ENCODE data around the gene SULT1E1.
A peak's percentile ranks its signal among the peaks of the same experiment; 100 is the strongest.

Gene SULT1E1

GRCh38 chr4:69799337-69799736 is 60.6 kb downstream of the SULT1E1 start:
- TF ChIP-seq GLIS3 (CRISPR knock-in tag; IDR thresholded peaks at IDR 0.05) (no peak), ISL1 (CRISPR knock-in tag; IDR thresholded peaks at IDR 0.05) (no peak), ZNF8 (CRISPR knock-in tag; IDR thresholded peaks at IDR 0.05) (no peak)
- ATAC-seq: no peak

GRCh38 chr4:69793732-69794131 is 66.2 kb downstream of the SULT1E1 start:
- no peak for TF ChIP-seq ZFP30 (CRISPR knock-in tag; IDR thresholded peaks at IDR 0.05)
- no peak for TF ChIP-seq ZFP3 (CRISPR knock-in tag; IDR thresholded peaks at IDR 0.05)
- no peak for TF ChIP-seq GLIS3 (CRISPR knock-in tag; IDR thresholded peaks at IDR 0.05)
- TF ChIP-seq ARNTL (CRISPR knock-in tag; IDR thresholded peaks at IDR 0.05; ENCODE audit: borderline replicate concordance, low read depth): no peak
- no peak for TF ChIP-seq ISL1 (CRISPR knock-in tag; IDR thresholded peaks at IDR 0.05)
- no peak for TF ChIP-seq TOX (CRISPR knock-in tag; IDR thresholded peaks at IDR 0.05; ENCODE audit: borderline replicate concordance)
- no peak for TF ChIP-seq SNAI2 (CRISPR knock-in tag; IDR thresholded peaks at IDR 0.05)
- no peak for TF ChIP-seq PPARA (CRISPR knock-in tag; IDR thresholded peaks at IDR 0.05; ENCODE audit: borderline replicate concordance)

More at GRCh38 chr4:69793732-69794131, 66.2 kb downstream of the SULT1E1 start:
- ATAC-seq: peak; percentile 74

Measured in SK-N-SH treated with all-trans-retinoic acid at 6 μM for 48 hours (cell line).